ENCODE data around the gene HSF5.

HSF5 gene

GRCh38 chr17:58387834-58388233 lies 100.4 kb downstream of the HSF5 start:
- Mint-ChIP-seq H3K4me1 (ENCODE audit: low read depth) (peaks cover 62% of the 10 kb centered on the region), H3K27ac (no peak overlapping the region), H3K27me3 (ENCODE audit: low read depth) (no peaks in the 10 kb centered on the region), H3K9me3 (no peaks in the 10 kb centered on the region), H3K36me3 (ENCODE audit: low read depth) (peaks cover 7% of the 10 kb centered on the region), H3K4me3 (no peak overlapping the region)
- peak; percentile 48 for DNase-seq (ENCODE audit: low spot score)

GRCh38 chr17:58386708-58387107 lies 101.5 kb downstream of the HSF5 start:
- Mint-ChIP-seq H3K27me3 (ENCODE audit: low read depth) (no peaks in the 10 kb centered on the region), H3K4me3 (no peak overlapping the region), H3K27ac (no peak overlapping the region), H3K4me1 (ENCODE audit: low read depth) (peaks cover 64% of the 10 kb centered on the region), H3K36me3 (ENCODE audit: low read depth) (peaks cover 11% of the 10 kb centered on the region), H3K9me3 (no peaks in the 10 kb centered on the region)
- no peak for DNase-seq (ENCODE audit: low spot score)

GRCh38 chr17:58385359-58385899 lies 102.8 kb downstream of the HSF5 start:
- H3K36me3 Mint-ChIP-seq (ENCODE audit: low read depth): peaks cover 16% of the 10 kb centered on the region
- no peaks in the 10 kb centered on the region for H3K27me3 Mint-ChIP-seq (ENCODE audit: low read depth)
- no peak for DNase-seq (ENCODE audit: low spot score)
- H3K4me1 Mint-ChIP-seq (ENCODE audit: low read depth): peaks cover 66% of the 10 kb centered on the region
- H3K9me3 Mint-ChIP-seq: no peaks in the 10 kb centered on the region
- H3K4me3 Mint-ChIP-seq: no peak overlapping the region
- H3K27ac Mint-ChIP-seq: peak overlapping the region; percentile 58

GRCh38 chr17:58384897-58385296 lies 103.3 kb downstream of the HSF5 start:
- H3K4me1 Mint-ChIP-seq (ENCODE audit: low read depth): peaks cover 68% of the 10 kb centered on the region
- H3K36me3 Mint-ChIP-seq (ENCODE audit: low read depth): peaks cover 15% of the 10 kb centered on the region
- no peaks in the 10 kb centered on the region for H3K9me3 Mint-ChIP-seq
- no peak for DNase-seq (ENCODE audit: low spot score)
- H3K27me3 Mint-ChIP-seq (ENCODE audit: low read depth): no peaks in the 10 kb centered on the region
- H3K27ac Mint-ChIP-seq: peak overlapping the region; percentile 58
- no peak overlapping the region for H3K4me3 Mint-ChIP-seq

- H3K36me3 Mint-ChIP-seq (ENCODE audit: low read depth): peaks cover 17% of the 10 kb centered on the region
- no peaks in the 10 kb centered on the region for H3K9me3 Mint-ChIP-seq
- DNase-seq (ENCODE audit: low spot score): no peak
- H3K27me3 Mint-ChIP-seq (ENCODE audit: low read depth): no peaks in the 10 kb centered on the region
- H3K4me1 Mint-ChIP-seq (ENCODE audit: low read depth): peaks cover 71% of the 10 kb centered on the region
- peak overlapping the region; percentile 16 for H3K4me3 Mint-ChIP-seq
- peak overlapping the region; percentile 53 for H3K27ac Mint-ChIP-seq
These were observed 104.2 kb downstream of the HSF5 start for GRCh38 chr17:58383892-58384462.

- Mint-ChIP-seq H3K4me1 (ENCODE audit: low read depth) (peaks cover 67% of the 10 kb centered on the region), H3K9me3 (no peaks in the 10 kb centered on the region), H3K27ac (peak overlapping the region; percentile 89), H3K27me3 (ENCODE audit: low read depth) (no peaks in the 10 kb centered on the region), H3K4me3 (peak overlapping the region; percentile 75), H3K36me3 (ENCODE audit: low read depth) (peaks cover 15% of the 10 kb centered on the region)
- DNase-seq (ENCODE audit: low spot score): no peak
These were observed 105.4 kb downstream of the HSF5 start for GRCh38 chr17:58382872-58383242.

- no peak for DNase-seq (ENCODE audit: low spot score)
- H3K4me3 Mint-ChIP-seq: peak overlapping the region; percentile 75
- no peaks in the 10 kb centered on the region for H3K27me3 Mint-ChIP-seq (ENCODE audit: low read depth)
- peaks cover 13% of the 10 kb centered on the region for H3K36me3 Mint-ChIP-seq (ENCODE audit: low read depth)
- peaks cover 68% of the 10 kb centered on the region for H3K4me1 Mint-ChIP-seq (ENCODE audit: low read depth)
- H3K27ac Mint-ChIP-seq: peak overlapping the region; percentile 89
- no peaks in the 10 kb centered on the region for H3K9me3 Mint-ChIP-seq
These were observed 105.9 kb downstream of the HSF5 start for GRCh38 chr17:58382108-58382871.

GRCh38 chr17:58381124-58382035 lies 106.8 kb downstream of the HSF5 start:
- peaks cover 70% of the 10 kb centered on the region for H3K4me1 Mint-ChIP-seq (ENCODE audit: low read depth)
- H3K4me3 Mint-ChIP-seq: peak overlapping the region; percentile 75
- DNase-seq (ENCODE audit: low spot score): no peak
- no peaks in the 10 kb centered on the region for H3K27me3 Mint-ChIP-seq (ENCODE audit: low read depth)
- H3K9me3 Mint-ChIP-seq: no peaks in the 10 kb centered on the region
- peak overlapping the region; percentile 89 for H3K27ac Mint-ChIP-seq
- H3K36me3 Mint-ChIP-seq (ENCODE audit: low read depth): peaks cover 12% of the 10 kb centered on the region

GRCh38 chr17:58380207-58381123 lies 107.7 kb downstream of the HSF5 start:
- no peak overlapping the region for H3K4me3 Mint-ChIP-seq
- H3K27me3 Mint-ChIP-seq (ENCODE audit: low read depth): no peaks in the 10 kb centered on the region
- no peaks in the 10 kb centered on the region for H3K9me3 Mint-ChIP-seq
- peaks cover 12% of the 10 kb centered on the region for H3K36me3 Mint-ChIP-seq (ENCODE audit: low read depth)
- H3K4me1 Mint-ChIP-seq (ENCODE audit: low read depth): peaks cover 74% of the 10 kb centered on the region
- H3K27ac Mint-ChIP-seq: peak overlapping the region; percentile 33
- DNase-seq (ENCODE audit: low spot score): no peak

GRCh38 chr17:58379511-58379824 lies 108.7 kb downstream of the HSF5 start:
- peak overlapping the region; percentile 60 for H3K4me3 Mint-ChIP-seq
- H3K36me3 Mint-ChIP-seq (ENCODE audit: low read depth): peaks cover 12% of the 10 kb centered on the region
- no peak for DNase-seq (ENCODE audit: low spot score)
- no peaks in the 10 kb centered on the region for H3K27me3 Mint-ChIP-seq (ENCODE audit: low read depth)
- peak overlapping the region; percentile 54 for H3K27ac Mint-ChIP-seq
- no peaks in the 10 kb centered on the region for H3K9me3 Mint-ChIP-seq
- H3K4me1 Mint-ChIP-seq (ENCODE audit: low read depth): peaks cover 68% of the 10 kb centered on the region

GRCh38 chr17:58378733-58379510 lies 109.3 kb downstream of the HSF5 start:
- H3K4me1 Mint-ChIP-seq (ENCODE audit: low read depth): peaks cover 62% of the 10 kb centered on the region
- H3K27ac Mint-ChIP-seq: peak overlapping the region; percentile 54
- DNase-seq (ENCODE audit: low spot score): no peak
- no peaks in the 10 kb centered on the region for H3K9me3 Mint-ChIP-seq
- peak overlapping the region; percentile 60 for H3K4me3 Mint-ChIP-seq
- no peaks in the 10 kb centered on the region for H3K27me3 Mint-ChIP-seq (ENCODE audit: low read depth)
- H3K36me3 Mint-ChIP-seq (ENCODE audit: low read depth): peaks cover 12% of the 10 kb centered on the region

- Mint-ChIP-seq H3K4me3 (no peak overlapping the region), H3K36me3 (ENCODE audit: low read depth) (peaks cover 12% of the 10 kb centered on the region), H3K4me1 (ENCODE audit: low read depth) (peaks cover 57% of the 10 kb centered on the region), H3K27ac (no peak overlapping the region), H3K27me3 (ENCODE audit: low read depth) (no peaks in the 10 kb centered on the region), H3K9me3 (no peaks in the 10 kb centered on the region)
- DNase-seq (ENCODE audit: low spot score): no peak
These were observed 110.5 kb downstream of the HSF5 start for GRCh38 chr17:58377661-58378060.
